Panc1 (cell line): Measurements from ENCODE around the gene LAMA5.

Source experiments
- CTCF ChIP-seq: fragments of 450-650 bp; IDR thresholded peaks from 2 replicates; pipeline ENCODE4 v1.5.1; 2017; ENCODE audit warnings: mild to moderate bottlenecking
- POLR2AphosphoS5 ChIP-seq: IDR thresholded peaks from 2 replicates; pipeline ENCODE4 v1.6.1; 2012; ENCODE audit warnings: mild to moderate bottlenecking, low read depth, low read length, moderate library complexity
- REST ChIP-seq, 2 experiments: IDR thresholded peaks; 2 replicates each; pipeline ENCODE4 v1.6.1; 2011 to 2012; ENCODE audit warnings: low read depth in 2 of 2, control low read depth in 1 of 2, low read length in 1 of 2, mild to moderate bottlenecking in 1 of 2, moderate library complexity in 1 of 2; ENCODE audit not compliant: insufficient read depth in 1 of 2

- TF ChIP-seq CTCF, result no peak
- no peak for TF ChIP-seq REST (IDR thresholded peaks at IDR 0.05; ENCODE audit: insufficient read depth in 1 of 2, low read depth in 2 of 2, low read length in 1 of 2)
- TF ChIP-seq POLR2AphosphoS5, result no peak
These were observed 7.4 kb upstream of the LAMA5 start for GRCh38 chr20:62374331-62375152.
